IPS-18c (cell line): Measurements from ENCODE around the gene ETDB.
A peak's percentile ranks its signal among the peaks of the same experiment; 100 is the strongest.
"Not testable (repeated sequence)": the region's sequence is repeated elsewhere in the genome, so short reads cannot be mapped to it uniquely, and the experiment has no call there.

ENCODE experiments used
- H3K4me3 ChIP-seq: 2 replicates; pipeline ENCODE4 v1.7.0; 2013; ENCODE audit warnings: low read depth, mild to moderate bottlenecking, low read length, moderate library complexity; ENCODE audit not compliant: insufficient read depth
- H3K9me3 ChIP-seq: one replicate; pipeline ENCODE4 v1.6.1; 2013; ENCODE audit warnings: mild to moderate bottlenecking, low read length, moderate library complexity; ENCODE audit not compliant: control insufficient read depth, insufficient read depth

ETDB gene

GRCh38 chrX:135120056-135120576 lies at the start of gene ETDB:
ETDB (minus strand) TSS chrX:135120526; CDS start chrX:135119261, 1,265 bp downstream.
- H3K4me3 ChIP-seq, H3K9me3 ChIP-seq: not testable (repeated sequence)

- not testable (repeated sequence) for H3K4me3 ChIP-seq, H3K9me3 ChIP-seq
These were observed 49.2 kb upstream of the ETDB start for GRCh38 chrX:135169534-135169933.

- H3K9me3 ChIP-seq: peaks cover 7% of the 10 kb centered on the region
- H3K4me3 ChIP-seq: no peak overlapping the region
These were observed 48.2 kb upstream of the ETDB start for GRCh38 chrX:135168486-135168885.

- H3K9me3 ChIP-seq, H3K4me3 ChIP-seq: not testable (repeated sequence)
These were observed 34.4 kb upstream of the ETDB start for GRCh38 chrX:135154688-135155087.

- not testable (repeated sequence) for H3K4me3 ChIP-seq, H3K9me3 ChIP-seq
These were observed 5.8 kb upstream of the ETDB start for GRCh38 chrX:135126145-135126544.

- not testable (repeated sequence) for H3K9me3 ChIP-seq, H3K4me3 ChIP-seq
These were observed 4.3 kb downstream of the ETDB start for GRCh38 chrX:135116064-135116463.

- Histone ChIP-seq H3K9me3 (peaks cover 9% of the 10 kb centered on the region), H3K4me3 (no peak overlapping the region)
These were observed 5.9 kb downstream of the ETDB start for GRCh38 chrX:135114392-135114791.

GRCh38 chrX:135112743-135113142 lies 7.6 kb downstream of the ETDB start:
- Histone ChIP-seq H3K4me3 (no peak overlapping the region), H3K9me3 (peaks cover 9% of the 10 kb centered on the region)

- Histone ChIP-seq H3K4me3 (no peak overlapping the region), H3K9me3 (peaks cover 12% of the 10 kb centered on the region)
These were observed 8.1 kb downstream of the ETDB start for GRCh38 chrX:135112096-135112729.

GRCh38 chrX:135109554-135109953 lies 10.8 kb downstream of the ETDB start:
- Histone ChIP-seq H3K4me3 (no peak overlapping the region), H3K9me3 (peaks cover 15% of the 10 kb centered on the region)

- H3K4me3 ChIP-seq: no peak overlapping the region
- H3K9me3 ChIP-seq: peaks cover 6% of the 10 kb centered on the region
These were observed 20.9 kb downstream of the ETDB start for GRCh38 chrX:135099493-135099783.

- not testable (repeated sequence) for H3K9me3 ChIP-seq
- H3K4me3 ChIP-seq: peak overlapping the region; percentile 53
These were observed 23.1 kb downstream of the ETDB start for GRCh38 chrX:135097196-135097744.

GRCh38 chrX:135095715-135096114 lies 24.6 kb downstream of the ETDB start:
- H3K4me3 ChIP-seq: no peak overlapping the region
- peaks cover 10% of the 10 kb centered on the region for H3K9me3 ChIP-seq

- Histone ChIP-seq H3K4me3 (no peak overlapping the region), H3K9me3 (peaks cover 10% of the 10 kb centered on the region)
These were observed 25.6 kb downstream of the ETDB start for GRCh38 chrX:135094726-135095125.

GRCh38 chrX:135089126-135089525 lies 31.2 kb downstream of the ETDB start:
- Histone ChIP-seq H3K4me3 (no peak overlapping the region), H3K9me3 (peaks cover 5% of the 10 kb centered on the region)

- Histone ChIP-seq H3K9me3 (peaks cover 2% of the 10 kb centered on the region), H3K4me3 (no peak overlapping the region)
These were observed 32.5 kb downstream of the ETDB start for GRCh38 chrX:135087867-135088266.

GRCh38 chrX:135086197-135086854 lies 34.0 kb downstream of the ETDB start:
- no peaks in the 10 kb centered on the region for H3K9me3 ChIP-seq

GRCh38 chrX:135081693-135082404 lies 38.5 kb downstream of the ETDB start:
- no peaks in the 10 kb centered on the region for H3K9me3 ChIP-seq
- no peak overlapping the region for H3K4me3 ChIP-seq

More at GRCh38 chrX:135086197-135086854, 34.0 kb downstream of the ETDB start:
- no peak overlapping the region for H3K4me3 ChIP-seq
